ENCODE measurements around the gene TENT5C.

TENT5C gene

GRCh38 chr1:117609471-117609911, 3.6 kb downstream of the TENT5C start:
- H3K4me3 Mint-ChIP-seq = no peak overlapping the region

GRCh38 chr1:117610036-117610435, 4.2 kb downstream of the TENT5C start:
- Mint-ChIP-seq H3K27me3 (peaks cover 9% of the 10 kb centered on the region), H3K36me3 (ENCODE audit: low read depth) (no peaks in the 10 kb centered on the region), H3K4me3 (no peak overlapping the region), H3K9me3 (no peaks in the 10 kb centered on the region), H3K4me1 (peaks cover 68% of the 10 kb centered on the region), H3K27ac (no peak overlapping the region)
- ATAC-seq = no peak
- DNase-seq = no peak

More at GRCh38 chr1:117609471-117609911, 3.6 kb downstream of the TENT5C start:
- Mint-ChIP-seq H3K9me3 (no peaks in the 10 kb centered on the region), H3K4me1 (peaks cover 65% of the 10 kb centered on the region), H3K27me3 (peaks cover 6% of the 10 kb centered on the region), H3K36me3 (ENCODE audit: low read depth) (no peaks in the 10 kb centered on the region), H3K27ac (no peak overlapping the region)
- DNase-seq (no peak), ATAC-seq (no peak)

GRCh38 chr1:117611121-117611601, 5.3 kb downstream of the TENT5C start:
- no peaks in the 10 kb centered on the region for H3K9me3 Mint-ChIP-seq
- peaks cover 7% of the 10 kb centered on the region for H3K27me3 Mint-ChIP-seq
- DNase-seq (no peak), ATAC-seq (no peak)
- peaks cover under 1% of the 10 kb centered on the region for H3K36me3 Mint-ChIP-seq (ENCODE audit: low read depth)
- no peak overlapping the region for H3K27ac Mint-ChIP-seq
- H3K4me3 Mint-ChIP-seq = no peak overlapping the region
- peaks cover 73% of the 10 kb centered on the region for H3K4me1 Mint-ChIP-seq

- Mint-ChIP-seq H3K36me3 (ENCODE audit: low read depth) (peaks cover 3% of the 10 kb centered on the region), H3K4me1 (peaks cover 77% of the 10 kb centered on the region), H3K9me3 (no peaks in the 10 kb centered on the region), H3K27me3 (peaks cover 7% of the 10 kb centered on the region), H3K27ac (no peak overlapping the region), H3K4me3 (no peak overlapping the region)
- DNase-seq = no peak
- no peak for ATAC-seq
These were observed 6.1 kb downstream of the TENT5C start for GRCh38 chr1:117611894-117612483.

GRCh38 chr1:117612517-117613248, 6.8 kb downstream of the TENT5C start:
- H3K4me1 Mint-ChIP-seq = peaks cover 77% of the 10 kb centered on the region
- no peaks in the 10 kb centered on the region for H3K9me3 Mint-ChIP-seq
- H3K27ac Mint-ChIP-seq = no peak overlapping the region
- no peak for DNase-seq
- no peak for ATAC-seq
- no peak overlapping the region for H3K4me3 Mint-ChIP-seq
- peaks cover 7% of the 10 kb centered on the region for H3K27me3 Mint-ChIP-seq
- peaks cover 3% of the 10 kb centered on the region for H3K36me3 Mint-ChIP-seq (ENCODE audit: low read depth)

- peaks cover 77% of the 10 kb centered on the region for H3K4me1 Mint-ChIP-seq
- no peak for DNase-seq
- H3K4me3 Mint-ChIP-seq = no peak overlapping the region
- no peak overlapping the region for H3K27ac Mint-ChIP-seq
- peaks cover 12% of the 10 kb centered on the region for H3K27me3 Mint-ChIP-seq
- H3K9me3 Mint-ChIP-seq = no peaks in the 10 kb centered on the region
- no peak for ATAC-seq
- peaks cover 3% of the 10 kb centered on the region for H3K36me3 Mint-ChIP-seq (ENCODE audit: low read depth)
These were observed 7.6 kb downstream of the TENT5C start for GRCh38 chr1:117613249-117613968.

GRCh38 chr1:117613969-117614729, 8.3 kb downstream of the TENT5C start:
- no peak overlapping the region for H3K4me3 Mint-ChIP-seq
- peaks cover 70% of the 10 kb centered on the region for H3K4me1 Mint-ChIP-seq
- H3K27ac Mint-ChIP-seq = no peak overlapping the region
- no peaks in the 10 kb centered on the region for H3K9me3 Mint-ChIP-seq
- peaks cover 3% of the 10 kb centered on the region for H3K36me3 Mint-ChIP-seq (ENCODE audit: low read depth)
- peaks cover 8% of the 10 kb centered on the region for H3K27me3 Mint-ChIP-seq
- DNase-seq = no peak
- no peak for ATAC-seq

GRCh38 chr1:117615474-117615873, 9.6 kb downstream of the TENT5C start:
- no peak overlapping the region for H3K4me3 Mint-ChIP-seq
- peaks cover 5% of the 10 kb centered on the region for H3K36me3 Mint-ChIP-seq (ENCODE audit: low read depth)
- peak; percentile 11 for DNase-seq
- no peaks in the 10 kb centered on the region for H3K9me3 Mint-ChIP-seq
- no peak overlapping the region for H3K27ac Mint-ChIP-seq
- peaks cover 8% of the 10 kb centered on the region for H3K27me3 Mint-ChIP-seq
- peak; percentile 75 for ATAC-seq
- peaks cover 65% of the 10 kb centered on the region for H3K4me1 Mint-ChIP-seq

GRCh38 chr1:117616356-117616755, 10.5 kb downstream of the TENT5C start:
- Mint-ChIP-seq H3K9me3 (no peaks in the 10 kb centered on the region), H3K4me1 (peaks cover 59% of the 10 kb centered on the region), H3K27me3 (peaks cover 8% of the 10 kb centered on the region), H3K27ac (no peak overlapping the region), H3K4me3 (no peak overlapping the region), H3K36me3 (ENCODE audit: low read depth) (peaks cover 9% of the 10 kb centered on the region)
- DNase-seq (no peak), ATAC-seq (no peak)

- ATAC-seq = no peak
- H3K27me3 Mint-ChIP-seq = peaks cover 8% of the 10 kb centered on the region
- H3K27ac Mint-ChIP-seq = no peak overlapping the region
- H3K4me1 Mint-ChIP-seq = peaks cover 55% of the 10 kb centered on the region
- H3K4me3 Mint-ChIP-seq = no peak overlapping the region
- DNase-seq = no peak
- H3K36me3 Mint-ChIP-seq (ENCODE audit: low read depth) = peaks cover 10% of the 10 kb centered on the region
- H3K9me3 Mint-ChIP-seq = no peaks in the 10 kb centered on the region
These were observed 11.1 kb downstream of the TENT5C start for GRCh38 chr1:117616967-117617366.

GRCh38 chr1:117618450-117619122, 12.7 kb downstream of the TENT5C start:
- no peaks in the 10 kb centered on the region for H3K9me3 Mint-ChIP-seq
- H3K36me3 Mint-ChIP-seq (ENCODE audit: low read depth) = peaks cover 19% of the 10 kb centered on the region
- DNase-seq (no peak), ATAC-seq (no peak)
- peak overlapping the region; percentile 28 for H3K27ac Mint-ChIP-seq
- peaks cover 8% of the 10 kb centered on the region for H3K27me3 Mint-ChIP-seq
- H3K4me1 Mint-ChIP-seq = peaks cover 43% of the 10 kb centered on the region
- H3K4me3 Mint-ChIP-seq = no peak overlapping the region

- no peak overlapping the region for H3K4me3 Mint-ChIP-seq
- peaks cover 35% of the 10 kb centered on the region for H3K36me3 Mint-ChIP-seq (ENCODE audit: low read depth)
- DNase-seq (no peak), ATAC-seq (no peak)
- peaks cover 4% of the 10 kb centered on the region for H3K27me3 Mint-ChIP-seq
- H3K9me3 Mint-ChIP-seq = no peaks in the 10 kb centered on the region
- H3K27ac Mint-ChIP-seq = no peak overlapping the region
- H3K4me1 Mint-ChIP-seq = peaks cover 29% of the 10 kb centered on the region
These were observed 14.6 kb downstream of the TENT5C start for GRCh38 chr1:117620440-117620839.

GRCh38 chr1:117621316-117621715, 15.5 kb downstream of the TENT5C start:
- Mint-ChIP-seq H3K4me1 (peaks cover 20% of the 10 kb centered on the region), H3K27ac (no peak overlapping the region), H3K27me3 (peaks cover 4% of the 10 kb centered on the region)

GRCh38 chr1:117622726-117623125, 16.9 kb downstream of the TENT5C start:
- ATAC-seq (no peak), DNase-seq (no peak)
- Mint-ChIP-seq H3K9me3 (no peaks in the 10 kb centered on the region), H3K27me3 (peaks cover 4% of the 10 kb centered on the region), H3K4me3 (no peak overlapping the region), H3K36me3 (ENCODE audit: low read depth) (peaks cover 33% of the 10 kb centered on the region), H3K27ac (no peak overlapping the region), H3K4me1 (peaks cover 12% of the 10 kb centered on the region)

More at GRCh38 chr1:117621316-117621715, 15.5 kb downstream of the TENT5C start:
- ATAC-seq (no peak), DNase-seq (no peak)
- no peak overlapping the region for H3K4me3 Mint-ChIP-seq
- no peaks in the 10 kb centered on the region for H3K9me3 Mint-ChIP-seq
- H3K36me3 Mint-ChIP-seq (ENCODE audit: low read depth) = peaks cover 33% of the 10 kb centered on the region

Data from activated naive CD8-positive, alpha-beta T cell treated with anti-CD3 and anti-CD28 coated beads, Interleukin-2, amount 50 U/mL, for 24 hours (primary cell).